GM12874 (cell line): ENCODE measurements around the gene PIK3AP1.

ENCODE experiments used
- TF ChIP-seq, protein P1 (sequence below): IDR thresholded peaks from 2 replicates; pipeline ENCODE4 v1.5.1; 2011; ENCODE audit warnings: low read depth, mild to moderate bottlenecking, control low read depth, low read length, moderate library complexity; ENCODE audit not compliant: insufficient read depth

The PIK3AP1 gene

DNA sequence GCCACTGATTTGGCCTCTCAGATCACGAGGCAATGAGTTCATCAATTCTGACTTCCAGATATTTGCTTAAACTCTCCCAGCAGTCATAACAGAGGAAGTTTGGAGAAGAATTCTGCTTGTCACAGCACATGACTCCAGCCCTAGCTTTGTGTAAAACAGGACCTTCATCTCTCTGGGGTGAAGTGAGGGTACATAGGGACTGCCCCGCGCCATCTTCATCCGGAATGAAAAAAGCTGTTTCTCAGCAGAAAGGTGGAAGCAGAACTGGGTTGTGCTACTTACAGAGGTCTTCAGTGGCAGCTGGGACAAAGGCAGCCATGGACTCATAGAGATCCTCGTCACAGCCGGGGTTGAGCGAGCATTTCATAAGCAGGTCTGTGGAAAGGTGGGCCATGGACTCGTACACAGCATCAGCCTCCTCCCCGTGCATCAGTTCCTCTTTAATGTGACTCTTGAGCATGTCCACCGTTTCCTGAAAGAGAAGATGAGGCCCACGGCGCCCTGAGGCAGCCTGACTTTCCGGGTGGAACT lies 75.1 kb downstream of the PIK3AP1 start:
- TF ChIP-seq, protein P1, sequence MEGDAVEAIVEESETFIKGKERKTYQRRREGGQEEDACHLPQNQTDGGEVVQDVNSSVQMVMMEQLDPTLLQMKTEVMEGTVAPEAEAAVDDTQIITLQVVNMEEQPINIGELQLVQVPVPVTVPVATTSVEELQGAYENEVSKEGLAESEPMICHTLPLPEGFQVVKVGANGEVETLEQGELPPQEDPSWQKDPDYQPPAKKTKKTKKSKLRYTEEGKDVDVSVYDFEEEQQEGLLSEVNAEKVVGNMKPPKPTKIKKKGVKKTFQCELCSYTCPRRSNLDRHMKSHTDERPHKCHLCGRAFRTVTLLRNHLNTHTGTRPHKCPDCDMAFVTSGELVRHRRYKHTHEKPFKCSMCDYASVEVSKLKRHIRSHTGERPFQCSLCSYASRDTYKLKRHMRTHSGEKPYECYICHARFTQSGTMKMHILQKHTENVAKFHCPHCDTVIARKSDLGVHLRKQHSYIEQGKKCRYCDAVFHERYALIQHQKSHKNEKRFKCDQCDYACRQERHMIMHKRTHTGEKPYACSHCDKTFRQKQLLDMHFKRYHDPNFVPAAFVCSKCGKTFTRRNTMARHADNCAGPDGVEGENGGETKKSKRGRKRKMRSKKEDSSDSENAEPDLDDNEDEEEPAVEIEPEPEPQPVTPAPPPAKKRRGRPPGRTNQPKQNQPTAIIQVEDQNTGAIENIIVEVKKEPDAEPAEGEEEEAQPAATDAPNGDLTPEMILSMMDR, result no peak

DNA sequence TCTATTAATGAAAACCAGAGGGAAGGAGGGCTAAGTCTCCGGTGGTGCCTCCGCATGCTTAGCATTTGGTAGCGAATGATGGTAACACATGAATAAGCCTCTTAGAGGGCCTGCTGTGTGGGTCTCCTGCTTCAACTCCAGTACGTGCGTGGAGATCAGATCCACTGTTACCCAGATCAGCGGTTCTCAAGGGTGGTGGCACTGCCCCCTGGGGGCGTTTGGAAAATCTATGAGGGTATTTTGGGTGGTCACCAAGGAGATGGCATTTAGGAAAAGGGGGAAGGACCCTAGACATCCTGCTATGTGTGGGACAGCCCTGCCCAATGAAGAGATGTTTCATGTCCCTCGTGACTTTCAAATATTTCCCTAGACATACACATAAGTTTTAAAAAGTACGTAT lies 76.4 kb downstream of the PIK3AP1 start:
- TF ChIP-seq, protein P1, result no peak

DNA sequence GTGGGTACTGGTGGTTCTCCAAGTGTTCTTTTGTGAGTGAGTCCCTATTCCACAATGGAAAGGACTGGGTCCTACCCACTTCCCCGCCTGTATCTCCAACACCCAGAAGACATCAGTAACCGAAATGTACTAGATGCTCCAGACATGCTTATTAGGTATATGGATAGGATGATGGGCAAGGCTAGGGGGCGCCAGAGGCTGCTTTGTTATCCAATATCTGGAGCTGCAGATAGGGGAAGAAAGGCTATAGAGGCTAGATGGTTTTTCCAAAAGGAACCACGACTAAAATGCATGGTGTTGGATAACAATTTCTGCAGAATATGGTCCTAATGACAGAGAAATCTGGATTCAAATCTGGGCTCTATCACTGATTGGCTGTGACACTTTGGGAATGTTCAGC lies 77.3 kb downstream of the PIK3AP1 start:
- TF ChIP-seq, protein P1, result peak; percentile 68

DNA sequence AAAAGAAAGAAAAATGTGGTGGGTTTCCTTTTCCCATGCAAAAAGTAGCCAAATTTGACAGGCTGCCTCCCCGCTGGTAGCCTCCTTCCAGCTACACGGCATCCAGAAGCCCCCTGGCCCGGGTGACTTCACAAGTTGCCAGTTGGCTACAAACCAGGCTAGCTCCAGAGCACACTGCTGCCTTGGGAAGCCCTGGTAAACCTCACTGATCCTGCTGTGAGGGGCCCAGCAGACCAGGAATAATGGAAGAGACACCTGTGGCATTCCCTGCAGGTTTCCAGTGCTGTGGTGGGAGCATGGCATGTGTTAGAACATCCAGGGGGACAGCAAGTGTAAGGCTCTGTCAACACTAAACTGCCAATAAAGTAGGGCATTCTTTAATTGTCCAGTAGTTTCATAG lies 77.8 kb downstream of the PIK3AP1 start:
- TF ChIP-seq, protein P1, result no peak

DNA sequence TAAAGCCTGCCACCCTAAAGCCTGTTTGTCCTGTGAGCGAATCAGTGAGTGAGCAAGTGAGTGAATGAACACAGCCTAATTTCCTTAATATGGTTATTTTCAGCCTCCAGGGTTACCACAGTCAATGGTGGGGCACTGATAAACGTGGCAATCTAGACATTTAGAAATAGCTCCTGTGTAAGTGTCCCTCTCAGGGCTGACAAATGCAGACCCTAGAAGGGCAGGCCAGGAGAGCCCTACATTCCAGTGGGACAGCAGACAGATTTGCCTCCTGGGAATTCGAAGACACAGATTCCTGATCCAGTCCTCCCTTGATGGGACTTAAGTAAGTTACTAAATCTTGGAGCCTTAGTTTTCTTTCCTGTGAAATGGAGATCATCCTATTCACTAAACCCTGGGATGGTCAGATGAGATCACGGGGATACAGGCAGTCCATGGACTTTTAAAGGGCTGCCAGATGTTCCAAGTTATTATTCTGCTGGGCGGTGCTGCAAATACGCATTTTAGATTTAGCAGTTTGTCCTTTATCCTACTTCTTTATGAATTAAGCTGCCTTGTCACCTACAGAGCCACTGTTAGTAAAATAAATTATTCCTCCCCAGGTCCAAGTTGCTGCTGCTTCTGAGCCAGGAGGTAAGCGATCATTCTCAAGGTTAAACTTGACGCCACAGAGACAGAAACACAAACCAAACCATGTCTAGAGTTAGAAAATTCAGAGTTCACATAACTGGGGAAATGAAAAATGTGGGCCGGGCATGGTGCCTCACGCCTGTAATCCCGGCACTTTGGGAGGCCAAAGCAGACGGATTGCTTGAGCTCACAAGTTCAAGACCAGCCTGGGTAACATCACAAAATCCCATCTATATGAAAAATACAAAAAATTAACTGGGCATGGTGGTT lies 78.7 kb downstream of the PIK3AP1 start:
- TF ChIP-seq, protein P1, result no peak

DNA sequence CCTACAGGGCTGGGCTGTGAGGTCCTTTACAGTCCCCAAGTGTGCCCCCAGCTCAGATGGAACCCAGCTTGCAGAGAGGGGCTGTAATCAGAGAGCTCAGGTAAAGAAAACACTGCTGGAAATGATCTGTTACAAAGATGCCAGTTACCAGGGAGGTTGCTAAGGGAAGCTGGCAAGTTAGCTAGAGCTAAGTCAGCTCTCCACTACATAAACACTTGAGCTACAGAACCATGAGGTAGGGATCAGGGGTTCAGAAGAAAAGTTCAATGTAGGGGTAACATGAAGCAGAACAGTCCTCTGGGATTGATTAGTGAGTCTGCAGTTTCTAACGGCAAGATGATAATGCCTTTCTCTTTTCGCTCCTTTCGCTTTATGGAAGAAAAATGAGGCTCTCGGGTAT lies 80.4 kb downstream of the PIK3AP1 start:
- TF ChIP-seq, protein P1, result no peak

DNA sequence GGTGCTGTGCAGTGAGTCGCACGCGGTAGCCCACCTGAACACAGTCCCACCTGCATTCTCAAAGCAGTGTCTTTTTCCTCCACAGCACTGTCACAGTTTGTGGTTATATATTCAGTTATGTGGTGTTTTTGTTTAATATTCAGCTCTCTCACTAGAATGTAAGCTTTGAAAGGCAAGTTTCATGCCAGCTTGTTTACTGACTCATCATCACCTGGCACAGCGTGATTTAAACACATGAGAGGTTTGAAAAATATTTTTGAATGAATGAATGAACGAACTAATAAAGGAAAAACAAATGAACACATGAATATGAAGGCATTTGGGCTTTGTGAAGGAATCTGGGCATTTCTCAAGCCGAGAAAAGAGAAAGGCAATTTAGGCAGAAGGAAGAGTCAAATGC lies 81.6 kb downstream of the PIK3AP1 start:
- TF ChIP-seq, protein P1, result no peak
